HL-60/S4 (cell line): ENCODE results near the gene MRPL23.
"Not testable (repeated sequence)": the region's sequence is repeated elsewhere in the genome, so short reads cannot be mapped to it uniquely, and the experiment has no call there.

Experiments
- in situ Hi-C: fragments of 300-500 bp; cut with MboI; formaldehyde crosslinking; loops from 2 replicates; pipeline ENCODE4 v1.14.3; 2022; ENCODE audit warnings: low sequenced_read_pairs

MRPL23 gene

DNA sequence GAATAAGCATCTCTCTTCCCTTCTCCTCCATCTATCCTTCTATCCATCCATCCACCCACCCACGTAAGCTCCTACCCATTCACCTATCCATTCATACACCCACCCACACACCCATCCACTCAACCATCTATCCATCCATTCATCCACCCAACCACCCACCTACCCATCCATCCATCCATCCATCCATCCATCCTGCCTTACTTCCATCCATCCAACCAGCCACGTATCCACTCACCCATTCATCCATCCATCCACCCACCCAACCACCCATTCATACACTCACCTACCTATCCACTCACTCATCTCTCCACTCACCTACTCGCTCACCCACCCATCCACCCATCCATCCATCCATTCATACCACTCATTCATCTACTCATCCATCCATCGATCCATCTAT, 14.5 kb upstream of the MRPL23 start:
- in situ Hi-C loops: no loop called here

DNA sequence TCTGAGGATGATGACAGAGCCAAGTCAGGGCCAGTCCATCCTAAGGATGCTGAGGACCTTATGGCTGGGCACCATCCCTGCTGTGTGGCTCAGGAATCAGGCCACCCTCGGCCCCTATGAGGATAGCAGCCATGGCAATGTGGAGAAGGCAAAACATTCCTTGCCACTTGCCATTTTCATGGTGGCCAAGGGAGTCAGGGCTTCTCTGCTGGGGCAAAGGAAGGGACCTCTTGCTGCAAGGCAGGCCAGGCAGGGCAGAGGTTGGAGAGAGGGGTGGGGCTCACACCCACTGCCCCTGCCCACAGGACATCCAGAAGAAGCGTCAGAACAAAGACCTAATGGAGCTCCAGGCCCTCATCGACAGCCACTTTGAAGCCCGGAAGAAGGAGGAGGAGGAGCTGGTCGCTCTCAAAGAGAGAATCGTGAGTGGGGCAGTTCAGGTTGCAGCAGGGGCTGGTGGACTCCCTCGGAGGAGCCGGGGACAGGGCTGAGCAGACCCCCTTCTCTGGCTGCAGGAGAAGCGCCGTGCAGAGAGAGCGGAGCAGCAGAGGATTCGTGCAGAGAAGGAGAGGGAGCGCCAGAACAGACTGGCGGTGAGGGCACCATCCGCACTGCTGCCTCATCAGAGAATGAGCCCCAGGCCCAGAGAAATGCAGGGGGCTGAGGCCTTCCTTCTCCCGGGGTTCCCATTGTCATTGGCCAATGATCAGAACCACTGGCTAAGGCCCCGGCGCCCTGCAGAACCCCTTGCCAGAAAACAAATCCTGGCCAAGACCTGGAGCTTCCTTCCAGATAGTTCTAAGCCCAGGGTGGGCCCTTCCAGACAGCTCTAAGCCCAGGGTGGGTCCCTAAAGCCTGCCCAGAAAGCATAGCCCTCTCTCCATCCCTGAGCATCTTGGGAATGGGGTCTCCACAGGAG, 13.5 kb upstream of the MRPL23 start:
- in situ Hi-C loops: no loop called here

DNA sequence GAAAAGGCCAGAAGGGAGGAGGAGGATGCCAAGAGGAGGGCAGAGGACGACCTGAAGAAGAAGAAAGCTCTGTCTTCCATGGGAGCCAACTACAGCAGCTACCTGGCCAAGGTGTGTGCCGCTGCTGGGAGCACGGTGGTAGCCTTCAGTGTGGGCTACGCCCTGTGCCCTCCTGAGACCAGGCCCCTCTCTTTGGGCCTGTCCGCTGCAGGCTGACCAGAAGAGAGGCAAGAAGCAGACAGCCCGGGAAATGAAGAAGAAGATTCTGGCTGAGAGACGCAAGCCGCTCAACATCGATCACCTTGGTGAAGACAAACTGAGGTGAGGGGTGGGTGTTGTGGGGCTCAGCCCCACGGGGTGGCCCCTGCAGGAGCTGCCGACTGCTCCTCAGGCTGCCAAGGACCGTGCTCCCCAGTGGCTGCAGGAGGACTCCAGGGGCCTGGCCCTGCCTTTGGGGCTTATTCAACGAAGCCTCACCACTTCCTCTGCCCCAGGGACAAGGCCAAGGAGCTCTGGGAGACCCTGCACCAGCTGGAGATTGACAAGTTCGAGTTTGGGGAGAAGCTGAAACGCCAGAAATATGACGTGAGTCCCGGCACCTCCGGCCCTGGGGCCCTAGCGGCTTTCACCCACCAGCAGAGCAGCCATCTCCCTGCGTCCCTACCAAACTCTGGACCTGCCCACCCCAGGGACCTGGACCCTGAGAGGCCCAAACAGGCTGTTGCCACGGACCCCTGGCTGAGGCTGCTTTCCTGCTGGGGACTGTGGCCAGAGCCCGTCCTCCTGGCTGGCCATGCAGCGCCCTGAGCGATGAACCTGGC, 12.6 kb upstream of the MRPL23 start:
- in situ Hi-C loops: no loop called here

DNA sequence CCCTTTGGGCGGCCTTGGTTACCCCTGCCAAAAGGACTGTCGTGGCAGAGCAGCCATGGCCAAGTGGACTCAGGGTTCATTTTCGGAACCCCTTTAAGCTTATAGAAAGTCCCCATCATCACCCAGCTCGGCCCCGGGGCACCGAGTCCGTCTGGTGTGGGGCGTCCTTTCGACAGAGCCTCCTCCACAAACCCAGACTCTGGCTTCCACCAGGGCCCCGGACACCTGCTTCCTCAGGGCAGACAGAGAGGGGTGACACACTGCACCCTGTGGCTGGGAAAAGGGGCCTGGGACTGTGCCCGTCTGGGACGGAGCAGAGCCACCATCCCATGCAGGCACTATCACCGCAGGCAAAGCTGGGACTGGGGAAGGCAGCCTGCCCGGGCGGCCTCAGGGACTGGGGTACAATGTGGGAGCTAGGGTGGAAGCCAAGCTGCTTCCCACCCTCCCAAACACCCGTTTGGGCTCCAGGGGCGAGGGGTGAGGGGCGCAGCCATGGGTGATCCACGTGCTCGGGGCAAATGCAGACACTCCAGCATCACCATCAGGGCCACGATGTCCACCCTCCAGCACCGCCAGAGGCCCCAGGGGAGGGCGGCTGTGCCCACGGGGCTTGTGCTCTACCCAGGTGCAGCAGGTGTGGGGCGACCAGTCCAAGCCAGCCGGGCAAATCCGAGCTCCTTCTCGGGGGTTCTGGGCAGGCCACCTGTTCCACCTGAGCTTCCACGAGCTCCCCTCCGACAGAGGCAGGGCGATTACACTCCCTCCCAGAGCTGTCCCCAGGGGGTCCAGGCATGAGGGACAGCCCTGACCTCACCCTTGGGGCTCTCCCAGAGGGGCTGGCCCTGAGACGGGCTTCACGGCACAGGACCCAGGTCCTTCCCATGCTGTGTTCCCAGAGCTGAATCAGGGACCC, 11.7 kb upstream of the MRPL23 start:
- in situ Hi-C loops: no loop called here

DNA sequence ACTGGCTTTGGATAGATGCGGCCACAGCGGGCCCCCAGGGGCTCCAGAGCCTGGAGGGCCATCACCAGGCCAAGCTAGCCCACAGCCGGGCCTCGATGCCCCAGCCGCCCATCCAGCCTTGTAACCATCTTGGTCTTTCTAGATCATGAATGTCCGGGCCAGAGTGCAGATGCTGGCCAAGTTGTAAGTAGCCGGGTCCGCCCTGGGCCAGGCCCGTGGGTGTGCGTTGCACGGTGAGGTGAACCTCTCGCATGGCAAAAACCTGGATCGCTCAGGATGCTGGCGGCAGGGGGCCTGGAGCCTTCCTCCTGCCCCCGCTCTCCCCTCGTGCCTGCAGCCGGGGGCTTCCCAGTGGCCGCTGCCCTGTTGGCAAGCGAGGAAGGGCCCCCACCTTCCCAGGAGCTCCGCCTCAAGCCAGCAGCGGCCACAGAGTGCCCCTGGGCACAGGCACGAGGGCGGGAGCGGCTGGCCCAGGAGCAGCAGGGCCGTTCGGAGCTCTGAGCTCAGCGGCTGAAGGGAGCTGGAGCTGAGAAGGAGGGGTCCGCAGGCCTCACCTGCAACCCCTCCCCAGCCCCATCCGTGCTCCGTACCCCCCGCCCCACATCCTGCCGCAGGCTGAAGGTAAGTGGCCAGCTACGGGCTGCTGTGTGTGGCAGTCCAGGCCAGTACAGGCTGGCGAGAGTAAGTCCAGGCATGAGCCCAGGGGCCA, 10.9 kb upstream of the MRPL23 start:
- in situ Hi-C loops: no loop called here

DNA sequence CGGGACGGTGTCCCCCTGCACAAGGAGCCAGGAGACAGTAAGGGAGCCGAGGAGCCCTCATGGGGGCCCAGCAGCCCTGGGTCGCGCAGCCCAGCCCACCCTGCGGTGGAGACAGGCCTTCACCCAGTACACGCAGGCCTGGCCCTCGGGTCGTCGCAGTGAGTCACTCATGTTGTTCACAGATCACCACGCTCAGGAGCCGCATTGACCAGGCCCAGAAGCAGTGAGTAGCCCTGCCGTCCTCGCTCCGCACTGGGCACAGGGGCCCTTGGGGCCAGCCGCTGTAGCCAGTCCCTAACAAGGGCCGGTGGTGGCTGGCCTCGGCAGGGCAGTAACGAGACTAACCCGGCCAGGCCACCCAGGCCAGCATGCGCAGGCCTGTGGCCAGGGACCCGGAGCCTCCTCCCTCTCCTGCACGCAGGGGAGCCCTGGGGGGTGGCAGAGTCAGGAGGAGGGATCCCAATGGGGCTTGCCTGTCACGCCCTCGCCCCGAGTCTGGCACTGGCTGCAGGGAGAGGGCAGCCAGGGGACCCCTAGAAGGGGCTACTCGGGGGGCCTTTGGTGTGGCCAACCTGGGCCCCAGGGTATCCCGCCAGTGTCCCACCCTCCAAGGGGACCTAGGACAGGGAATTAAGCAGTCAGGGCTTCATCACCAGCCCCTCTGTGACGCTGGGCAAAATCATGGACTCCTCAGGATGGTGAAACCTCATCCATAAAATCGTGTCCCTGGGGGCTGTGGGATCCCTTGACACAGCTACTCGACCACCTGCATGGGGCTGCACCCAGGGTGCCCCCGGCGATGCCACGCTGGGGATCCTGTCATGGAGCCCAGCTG, 10.1 kb upstream of the MRPL23 start:
- in situ Hi-C loops: no loop called here

DNA sequence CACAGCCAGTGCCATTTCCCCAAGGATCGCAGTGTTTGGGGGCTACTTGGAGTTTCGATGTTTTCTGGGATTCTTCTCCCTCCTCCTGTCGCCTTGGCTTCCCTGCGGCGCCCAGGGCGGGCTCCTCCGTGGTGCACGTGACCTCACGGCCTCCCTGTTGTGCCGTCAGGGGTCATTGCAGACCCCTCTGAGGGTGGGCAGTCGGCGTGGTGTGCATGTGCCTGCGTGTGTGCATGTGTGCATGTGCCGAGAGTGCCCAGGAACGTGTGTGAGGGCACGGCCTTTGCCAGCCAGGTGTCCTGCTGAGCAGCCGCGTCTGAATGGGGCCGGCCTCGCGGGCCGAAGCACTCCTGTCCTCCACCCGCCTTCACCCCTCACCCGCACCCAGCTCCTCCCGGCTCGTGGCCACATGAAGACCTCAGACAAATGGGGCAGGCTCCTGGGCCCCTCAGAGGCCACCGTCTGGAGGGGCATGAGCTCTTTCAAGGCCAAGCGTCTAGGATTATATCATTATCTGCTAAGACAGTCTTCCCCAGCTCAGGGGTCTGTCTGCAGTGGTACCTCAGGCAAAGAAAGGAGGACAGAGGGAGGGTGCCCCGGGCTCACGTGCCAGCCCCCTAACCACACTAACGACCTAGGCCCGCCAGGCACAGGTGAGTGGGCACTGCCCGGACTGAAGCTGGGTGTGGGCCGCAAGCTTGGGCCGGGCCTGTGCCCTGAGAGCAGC, 9.4 kb upstream of the MRPL23 start:
- in situ Hi-C loops: no loop called here

DNA sequence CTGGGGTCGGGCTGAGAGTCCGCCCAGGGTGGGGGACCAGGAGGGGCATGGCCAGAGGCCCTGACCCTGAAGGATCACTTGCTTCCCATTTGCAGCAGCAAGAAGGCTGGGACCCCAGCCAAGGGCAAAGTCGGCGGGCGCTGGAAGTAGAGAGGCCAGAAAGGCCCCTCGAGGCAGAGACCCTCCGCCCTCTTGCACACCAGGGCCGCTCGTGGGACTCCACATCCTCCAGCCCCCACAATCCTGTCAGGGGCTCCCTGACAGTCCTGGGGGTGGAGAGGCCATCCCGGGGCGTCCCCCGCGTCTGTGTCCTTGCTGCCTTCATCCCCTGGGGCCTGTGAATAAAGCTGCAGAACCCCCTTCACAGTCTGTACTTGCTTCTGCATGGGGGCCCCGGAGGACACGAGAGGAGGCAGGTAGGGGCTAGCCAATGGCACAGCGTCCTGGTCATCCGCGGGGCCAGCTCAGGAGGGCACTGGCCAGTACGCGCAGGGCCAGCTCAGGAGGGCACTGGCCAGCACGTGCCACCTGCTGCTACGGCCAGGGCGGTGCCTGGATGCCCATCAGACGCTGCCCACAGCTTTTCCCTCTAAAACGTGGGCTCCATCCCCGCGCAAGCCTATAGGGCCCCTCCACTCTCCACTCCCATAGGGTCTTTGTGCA, 8.7 kb upstream of the MRPL23 start:
- in situ Hi-C loops: no loop called here

DNA sequence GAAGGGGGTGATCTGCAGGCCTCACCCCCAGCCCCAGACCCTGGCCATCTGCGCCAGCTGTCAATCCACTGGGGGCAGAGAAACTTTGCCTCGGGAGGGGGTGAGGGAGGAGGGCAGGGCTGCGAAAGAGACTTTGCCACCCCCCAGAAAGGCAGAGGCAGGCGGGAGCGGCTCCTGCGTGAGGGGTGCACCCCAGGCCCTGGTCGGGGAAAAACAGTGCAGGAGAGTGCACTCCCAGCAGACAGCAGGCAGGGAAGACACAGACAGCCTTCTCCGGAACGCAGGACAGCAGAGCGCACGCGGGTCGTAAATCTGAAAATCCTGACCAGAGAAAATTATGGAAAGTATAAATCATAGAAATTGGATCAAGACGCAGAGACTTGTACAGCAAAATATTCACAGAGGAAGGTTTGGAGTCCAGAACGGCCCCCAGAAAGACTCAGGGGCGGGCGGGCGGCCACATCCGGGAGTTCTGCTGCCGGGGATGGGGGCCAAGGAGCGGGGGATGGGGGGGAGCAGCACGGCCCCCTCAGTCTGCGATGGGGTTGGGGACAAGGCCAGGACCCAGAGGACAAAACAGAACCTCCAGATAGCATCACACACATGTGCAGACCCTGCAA, 8.0 kb upstream of the MRPL23 start:
- in situ Hi-C loops: no loop called here

DNA sequence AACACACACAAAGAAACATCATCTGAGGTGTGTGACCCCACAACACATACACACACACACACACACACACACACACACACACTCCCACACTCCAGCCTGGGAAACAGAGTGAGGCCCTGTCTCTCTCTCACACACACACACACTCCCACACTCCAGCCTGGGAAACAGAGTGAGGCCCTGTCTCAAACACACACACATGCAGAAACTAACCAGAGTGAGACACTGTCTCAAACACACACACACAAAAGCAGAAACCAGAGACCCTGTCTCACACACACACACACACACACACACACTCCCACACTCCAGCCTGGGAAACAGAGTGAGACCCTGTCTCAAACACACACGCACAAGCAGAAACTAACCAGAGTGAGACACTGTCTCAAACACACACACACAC, 7.3 kb upstream of the MRPL23 start:
- in situ Hi-C loops: not testable (repeated sequence)

DNA sequence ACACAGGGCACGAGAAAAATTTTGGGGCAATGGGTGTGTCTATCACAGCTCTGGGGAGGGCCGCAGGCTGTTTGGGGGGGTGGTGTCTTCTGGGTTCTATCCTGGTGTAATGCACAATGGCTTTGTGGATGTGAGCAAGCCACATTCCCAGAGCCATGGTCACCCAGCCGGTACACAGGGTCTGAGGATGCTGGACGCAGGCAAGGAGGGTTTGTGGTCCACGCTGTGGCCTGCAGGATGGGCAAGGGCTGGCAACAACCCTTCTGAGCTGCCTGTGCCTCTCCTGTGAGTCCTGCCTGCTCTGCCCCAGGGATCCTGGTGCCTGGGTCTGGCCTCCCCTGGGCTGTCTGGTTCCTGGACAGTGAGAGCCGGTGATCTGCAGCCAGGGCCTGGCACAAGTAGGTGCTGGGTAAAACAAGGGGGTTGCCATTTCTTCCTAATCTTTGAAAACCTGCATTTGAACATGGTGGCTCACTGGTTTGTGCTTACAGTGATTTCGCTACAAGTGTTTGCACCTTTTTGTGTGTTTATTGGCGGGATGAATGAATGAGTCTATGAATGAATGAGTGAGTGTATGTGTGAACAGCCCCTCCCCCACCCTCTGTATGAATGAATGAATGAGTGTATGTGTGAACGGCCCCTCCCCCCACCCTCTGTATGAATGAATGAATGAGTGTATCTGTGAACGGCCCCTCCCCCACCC, 4.4 kb upstream of the MRPL23 start:
- in situ Hi-C loops: no loop called here

DNA sequence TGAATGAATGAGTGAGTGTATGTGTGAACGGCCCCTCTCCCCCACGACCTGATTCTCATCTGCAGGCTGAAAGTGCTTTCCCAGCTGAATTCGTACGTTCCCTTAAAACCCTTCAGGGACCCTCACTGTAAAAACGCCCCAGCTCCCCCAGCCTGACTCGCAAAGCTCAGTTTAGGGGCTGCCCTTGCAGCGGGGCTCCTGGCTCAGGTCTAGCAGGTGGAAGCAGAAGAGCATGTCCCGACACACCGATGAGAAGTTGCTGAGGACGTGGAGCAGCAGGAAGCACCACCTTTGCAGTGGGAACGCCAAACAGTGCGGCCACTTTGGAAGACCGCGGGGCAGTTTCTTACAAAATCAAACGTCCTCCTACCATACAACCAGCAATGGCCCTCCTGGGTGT, 3.6 kb upstream of the MRPL23 start:
- in situ Hi-C loops: no loop called here

DNA sequence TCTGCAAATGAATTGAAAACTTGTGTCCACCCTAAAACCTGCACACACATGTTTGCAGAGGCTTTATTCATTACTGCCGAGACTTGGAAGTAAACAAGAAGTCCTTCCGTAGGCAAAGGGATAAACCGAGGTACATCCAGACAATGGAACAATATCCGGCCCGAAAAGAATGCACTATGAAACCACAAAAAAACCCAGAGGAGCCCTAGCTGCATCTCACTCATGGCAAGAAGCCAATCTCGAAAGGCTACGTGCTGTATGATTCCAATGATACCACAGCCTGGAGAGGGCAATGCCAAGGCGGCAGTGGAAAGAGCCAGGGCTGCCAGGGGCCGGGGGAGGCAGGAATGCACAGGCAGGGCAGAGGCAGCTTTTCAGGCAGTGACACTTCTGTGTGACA, 3.2 kb upstream of the MRPL23 start:
- in situ Hi-C loops: no loop called here

DNA sequence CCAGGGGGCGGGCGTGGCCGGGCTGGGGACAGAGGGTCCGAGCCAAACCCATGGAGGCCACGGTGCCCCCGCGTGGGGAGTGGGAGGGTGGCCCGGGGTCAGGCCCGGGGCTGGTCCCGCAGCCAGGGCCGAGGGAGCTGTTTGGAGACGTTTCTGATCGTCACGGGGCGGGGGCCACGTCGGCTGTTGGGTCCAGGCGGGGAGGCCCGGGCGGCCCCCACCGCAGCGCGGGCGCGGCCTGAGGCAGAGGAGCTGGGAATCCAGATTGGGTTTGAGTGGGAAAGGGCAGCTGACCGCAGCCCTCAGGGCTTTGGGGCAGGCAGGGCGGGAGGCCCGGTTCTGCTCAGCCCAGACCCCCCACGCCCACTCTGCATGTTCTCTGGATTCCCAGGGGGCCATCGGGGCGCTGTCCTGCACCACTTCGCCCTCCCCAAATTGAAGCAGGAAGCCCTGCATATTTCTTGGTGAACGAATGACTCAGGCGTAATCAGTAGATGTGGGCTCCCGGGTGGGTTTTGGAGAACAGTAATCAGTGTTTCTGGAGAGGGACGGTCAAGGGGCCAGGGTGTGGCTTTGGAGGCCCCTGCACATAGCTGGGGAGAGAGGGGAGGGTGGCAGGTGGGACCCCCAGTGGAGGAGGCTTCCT, 583 bp downstream of the MRPL23 start:
- in situ Hi-C loops: no loop called here

DNA sequence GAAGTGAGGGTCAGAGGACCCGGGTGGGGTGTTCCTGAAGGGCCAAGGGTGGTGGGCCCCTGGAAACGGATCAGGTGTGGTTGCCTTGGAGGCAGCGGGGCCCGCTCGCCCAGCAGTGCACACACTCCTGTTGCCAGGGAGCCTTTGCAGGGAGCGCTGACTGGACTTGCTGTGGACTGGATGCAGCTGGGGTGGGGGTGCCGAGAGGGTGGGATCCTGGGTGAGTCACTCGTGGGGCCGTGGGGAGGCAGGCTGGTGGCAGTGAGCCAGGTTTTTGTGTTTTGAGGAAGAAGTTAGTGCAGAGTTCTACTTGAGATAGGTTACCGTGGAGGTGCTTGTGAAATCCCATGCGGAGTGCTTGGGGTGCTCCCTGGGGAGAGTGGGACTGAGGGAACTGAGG, 1.3 kb downstream of the MRPL23 start:
- in situ Hi-C loops: no loop called here

DNA sequence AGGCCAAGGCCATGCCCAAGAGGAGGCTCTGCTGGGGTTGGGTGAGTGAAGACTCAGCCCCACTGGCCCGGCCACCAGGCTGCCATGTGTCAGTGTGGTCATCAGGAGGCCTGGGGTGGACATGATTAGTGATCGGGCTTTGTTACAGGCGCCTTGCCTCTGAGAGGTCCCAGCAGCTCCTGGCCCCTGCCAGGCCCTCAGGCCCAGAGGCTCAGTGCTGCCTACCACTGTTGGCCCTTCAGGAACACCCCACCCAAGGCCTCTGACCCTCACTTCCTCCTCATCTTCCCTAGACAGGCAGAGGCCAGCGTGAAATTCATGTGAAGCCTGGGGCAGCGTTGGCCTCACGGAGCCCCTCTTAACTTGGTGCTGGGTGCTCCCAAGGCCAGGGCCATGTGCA, 2.2 kb downstream of the MRPL23 start:
- in situ Hi-C loops: no loop called here

DNA sequence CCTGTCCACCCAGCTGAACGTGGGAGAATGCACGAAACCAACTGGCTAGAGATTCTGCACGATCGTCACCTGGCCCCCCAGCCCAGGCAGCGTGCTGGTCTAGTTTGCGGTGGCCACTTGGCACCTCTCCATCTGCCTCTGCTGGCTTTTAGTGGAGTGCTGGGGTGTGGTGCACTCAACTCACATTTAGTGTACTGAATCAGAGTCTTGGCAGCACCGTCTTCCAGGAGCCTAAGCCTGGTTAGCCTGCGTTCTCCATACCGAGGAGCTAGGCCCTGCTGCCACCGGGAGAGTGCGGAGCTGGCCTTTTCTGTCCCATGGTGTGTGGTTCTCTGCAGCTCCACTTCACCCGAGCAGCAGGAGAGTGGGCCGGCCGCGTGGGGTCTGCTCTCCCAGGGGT, 2.8 kb downstream of the MRPL23 start:
- in situ Hi-C loops: no loop called here
